Spleen (tissue), 7 donors: ENCODE data around the gene TMEM255B.

Experiments
- POLR2A ChIP-seq, 3 donors: fragments of 450-650 bp; IDR thresholded peaks; one replicate each; pipeline ENCODE4 v1.5.1; 2017; ENCODE audit warnings: antibody characterized with exemption in 3 of 3, mild to moderate bottlenecking in 1 of 3
- TF ChIP-seq, protein P1 (sequence below), 11 experiments: fragments of 200-600 bp in 7 of 11; fragments of 450-650 bp in 4 of 11; sonication (generic) in 4 of 11; IDR thresholded peaks in 8 of 11; conservative IDR thresholded peaks in 3 of 11; 1 replicate in 7 of 11; 2 replicates in 4 of 11; pipeline versions ENCODE4 v1.4.0 to v1.8.0; 2016 to 2021; ENCODE audit warnings: antibody characterized with exemption in 11 of 11, inconsistent platforms in 4 of 11, mild to moderate bottlenecking in 1 of 11
- donor health status: DM: no; HTN: no; CAD: no; lungs with moderate emphysema.
- donor health status: DM: no; HTN: no; CAD: no.
- donor health status: DM: no; HTN: no; CAD: no.

GRCh38 chr13:113792236-113792770, 33.3 kb downstream of the TMEM255B start:
- no peak for TF ChIP-seq POLR2A (IDR thresholded peaks at IDR 0.05)
- TF ChIP-seq, protein P1, sequence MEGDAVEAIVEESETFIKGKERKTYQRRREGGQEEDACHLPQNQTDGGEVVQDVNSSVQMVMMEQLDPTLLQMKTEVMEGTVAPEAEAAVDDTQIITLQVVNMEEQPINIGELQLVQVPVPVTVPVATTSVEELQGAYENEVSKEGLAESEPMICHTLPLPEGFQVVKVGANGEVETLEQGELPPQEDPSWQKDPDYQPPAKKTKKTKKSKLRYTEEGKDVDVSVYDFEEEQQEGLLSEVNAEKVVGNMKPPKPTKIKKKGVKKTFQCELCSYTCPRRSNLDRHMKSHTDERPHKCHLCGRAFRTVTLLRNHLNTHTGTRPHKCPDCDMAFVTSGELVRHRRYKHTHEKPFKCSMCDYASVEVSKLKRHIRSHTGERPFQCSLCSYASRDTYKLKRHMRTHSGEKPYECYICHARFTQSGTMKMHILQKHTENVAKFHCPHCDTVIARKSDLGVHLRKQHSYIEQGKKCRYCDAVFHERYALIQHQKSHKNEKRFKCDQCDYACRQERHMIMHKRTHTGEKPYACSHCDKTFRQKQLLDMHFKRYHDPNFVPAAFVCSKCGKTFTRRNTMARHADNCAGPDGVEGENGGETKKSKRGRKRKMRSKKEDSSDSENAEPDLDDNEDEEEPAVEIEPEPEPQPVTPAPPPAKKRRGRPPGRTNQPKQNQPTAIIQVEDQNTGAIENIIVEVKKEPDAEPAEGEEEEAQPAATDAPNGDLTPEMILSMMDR (IDR thresholded peaks at IDR 0.05 in 8 of 11, conservative IDR thresholded peaks at IDR 0.05 in 3 of 11), result no peak
